H1 (cell line): Measurements from ENCODE around the gene KMT2E. TPM values are rescaled to one million over a fixed set of nuclear protein-coding genes. Genes with fewer than 3 reads are reported as not detected.

Source experiments
- RNF2 ChIP-seq: fragments of 200-900, 300-1000 bp; sonication (generic); IDR thresholded peaks from 2 replicates; pipeline ENCODE4 v1.7.1; 2016; ENCODE audit warnings: borderline replicate concordance, low read depth, mild to moderate bottlenecking, antibody characterized with exemption, low read length; ENCODE audit not compliant: poor library complexity, severe bottlenecking; ENCODE audit errors: missing control alignments
- polyA plus RNA-seq, 7 experiments: library from polyadenylated mRNA; depleted of rRNA in 3 of 7; stranded (reverse) in 5 of 7; unstranded in 2 of 7; fragments of >200 nt in 5 of 7; fragments of 200-250 nt in 2 of 7; gene quantifications; 1 replicate in 5 of 7; 2 replicates in 1 of 7; 4 replicates in 1 of 7; pipeline versions ENCODE4 v1.2.1 to v1.2.3, GENCODE V29; 2011 to 2013; ENCODE audit warnings: missing spikeins in 2 of 7, mixed read lengths in 2 of 7
- total RNA-seq: library from RNA; stranded (reverse); fragmentation: NEBNext Ultra II Directional; extraction: Animal tissue kit (Norgen Biotek cat#: 25700); gene quantifications from 2 replicates; pipeline ENCODE4 v1.2.1, GENCODE V29; 2021

KMT2E gene
- total and polyA plus RNA-seq, 2 of the 8 experiments (the other 6 are each of a cell fraction or from before 2014, with no cell fraction given) = 10.9 to 45.0 TPM

- no peak for TF ChIP-seq RNF2
Observed at GRCh38 chr7:105047932-105048331, 33.9 kb downstream of the KMT2E start (continued).
